Inflammatory macrophage (primary cell): ENCODE data around the gene NR4A2.
"Not testable (repeated sequence)": the region's sequence is repeated elsewhere in the genome, so short reads cannot be mapped to it uniquely, and the experiment has no call there.

Experiments
- DNase-seq, 2 donors: peaks; one replicate each; pipeline ENCODE4 v3.0.0-alpha.2; 2020 to 2022

The NR4A2 gene

GRCh38 chr2:156320486-156321098, 11.9 kb downstream of the NR4A2 start:
- peak in 1 of 2 donors; percentile 6 for DNase-seq

- DNase-seq: peak in 1 of 2 donors; percentile 6
These were observed 12.6 kb downstream of the NR4A2 start for GRCh38 chr2:156319811-156320485.

DNA sequence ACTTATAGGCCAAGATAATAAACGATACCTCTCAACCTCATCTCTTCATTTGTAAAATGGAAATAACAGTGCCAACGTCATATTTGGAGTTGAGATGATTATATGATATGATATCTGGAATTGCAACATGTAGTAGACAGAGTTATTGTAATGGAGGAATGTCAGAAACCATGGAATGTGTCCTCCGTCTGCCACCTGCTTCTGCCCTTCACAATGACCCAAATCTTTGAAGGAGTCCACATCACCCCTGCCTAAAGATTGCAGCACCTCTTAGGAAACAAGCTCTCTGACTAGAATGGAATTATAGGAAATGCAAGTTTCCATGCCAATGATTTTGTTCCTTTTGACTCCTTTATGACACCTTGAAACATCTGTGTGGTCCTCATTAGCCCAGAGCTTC, 14.9 kb downstream of the NR4A2 start:
- no peak for DNase-seq

DNA sequence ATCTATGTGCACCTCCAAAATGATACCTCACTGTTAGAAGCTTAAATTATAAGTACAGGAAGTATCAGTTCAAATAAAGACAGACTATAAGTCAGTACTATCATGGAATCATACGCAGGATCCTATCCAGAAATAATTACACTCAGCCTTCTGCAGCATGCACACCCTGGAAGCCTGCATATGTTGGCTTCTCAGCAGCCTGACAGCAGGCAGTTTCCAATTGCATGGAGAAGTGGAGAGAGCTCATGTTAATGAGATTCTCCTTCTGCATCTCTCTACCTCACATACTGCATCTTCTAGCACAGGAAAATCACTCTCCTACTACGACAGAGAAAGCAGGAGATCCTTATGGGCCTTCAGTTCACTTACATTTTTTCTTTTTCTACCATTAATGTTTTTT, 20.5 kb downstream of the NR4A2 start:
- DNase-seq: no peak

DNA sequence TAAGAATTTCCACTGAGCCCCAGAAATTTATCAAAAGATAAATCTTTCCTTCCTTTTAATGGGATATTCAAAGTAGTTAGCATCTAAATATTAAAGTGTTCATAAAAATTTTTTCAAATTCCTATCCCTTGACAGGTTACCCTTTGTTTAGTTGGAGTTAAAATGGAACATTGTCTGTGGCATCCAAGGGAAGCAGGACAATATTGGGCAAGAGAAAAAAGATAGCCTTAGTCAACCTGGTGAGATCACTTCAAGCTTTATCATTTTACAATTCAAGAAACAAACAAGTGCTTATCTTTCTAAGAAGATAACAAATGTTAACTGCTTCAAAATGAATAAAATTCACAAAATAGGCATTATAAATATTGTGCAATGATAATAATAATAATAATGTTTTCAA, 21.7 kb downstream of the NR4A2 start:
- no peak for DNase-seq

GRCh38 chr2:156309917-156310316, 22.6 kb downstream of the NR4A2 start:
- no peak for DNase-seq

- peak; percentile 36 to 46 for DNase-seq
These were observed 23.4 kb downstream of the NR4A2 start for GRCh38 chr2:156309167-156309566.

DNA sequence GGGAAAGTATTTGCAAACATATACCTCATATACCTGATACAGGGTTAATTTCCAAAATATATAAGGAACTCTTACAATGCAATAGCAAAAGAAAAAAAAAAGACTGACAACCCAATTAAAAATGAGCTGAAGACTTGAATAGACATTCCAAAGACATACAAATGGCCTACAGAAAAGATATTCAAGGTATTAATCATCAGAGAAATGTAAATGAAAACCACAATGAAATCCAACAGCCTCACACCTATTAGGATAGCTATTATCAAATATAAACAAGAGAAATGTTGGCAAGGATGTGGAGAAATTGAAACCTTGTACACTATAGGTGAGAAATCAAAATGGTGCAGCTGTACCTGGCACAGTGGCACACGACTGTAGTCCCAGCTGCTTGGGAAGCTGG, 25.7 kb downstream of the NR4A2 start:
- no peak for DNase-seq

- no peak for DNase-seq
These were observed 27.4 kb downstream of the NR4A2 start for GRCh38 chr2:156305121-156305520.

GRCh38 chr2:156300337-156300736, 32.2 kb downstream of the NR4A2 start:
- no peak for DNase-seq

- no peak for DNase-seq
These were observed 37.5 kb downstream of the NR4A2 start for GRCh38 chr2:156294945-156295580.

- DNase-seq: not testable (repeated sequence)
These were observed 39.1 kb downstream of the NR4A2 start for GRCh38 chr2:156293382-156293781.

DNA sequence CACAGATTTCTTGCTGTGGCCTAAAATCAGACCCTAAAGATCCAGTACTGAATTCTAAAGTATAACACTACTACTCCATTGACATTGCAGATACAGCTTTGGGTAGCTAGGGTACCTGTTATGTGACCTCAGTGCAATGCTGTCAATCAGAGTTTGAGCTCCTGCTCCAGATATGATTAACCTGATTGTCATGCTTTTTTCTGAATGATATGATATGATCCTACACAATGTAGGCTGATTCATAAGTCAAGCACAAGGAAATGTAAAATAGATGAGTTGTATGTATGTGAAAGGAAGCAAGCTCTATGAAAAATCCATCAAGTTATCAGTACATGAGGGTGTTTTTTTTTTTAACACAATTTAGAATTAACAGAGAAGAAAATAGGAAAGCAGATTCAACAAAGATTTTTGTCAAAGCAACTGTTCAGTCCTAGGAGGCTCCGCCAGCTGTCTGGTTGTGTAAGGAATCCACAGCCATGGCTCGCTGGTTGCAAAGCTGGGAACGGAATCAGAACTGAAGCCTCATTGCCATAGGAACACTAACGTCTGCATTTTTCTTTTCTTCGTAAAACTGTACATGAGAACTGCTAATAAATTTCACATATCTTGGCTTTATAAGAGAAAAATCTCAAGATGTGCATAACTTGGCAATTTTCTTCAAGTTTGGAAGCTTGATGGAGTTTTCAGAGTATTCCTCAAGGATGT, 52.9 kb downstream of the NR4A2 start:
- no peak for DNase-seq
